Psoas muscle (tissue), 8 donors: ENCODE results near the gene SNRNP27. TPM values are rescaled to one million over a fixed set of nuclear protein-coding genes. Genes with fewer than 3 reads are reported as not detected.

Experiments used
- ATAC-seq, 4 donors: fragments of 200-7000 bp; cut with Tn5 transposase; one replicate each; pipeline ENCODE4 v1.9.1; 2020; ENCODE audit warnings: moderate library complexity in 3 of 4, mild to moderate bottlenecking in 2 of 4
- DNase-seq, 2 donors: peaks; one replicate each; pipeline ENCODE4 v3.0.0-alpha.2; 2020
- H3K27ac ChIP-seq: fragments of 200-600 bp; one replicate; pipeline ENCODE4 v1.8.0; 2022
- H3K27me3 ChIP-seq, 3 donors: fragments of 200-600 bp in 1 of 3; one replicate each; pipeline versions ENCODE4 v1.6.1 to v1.8.0; 2013 to 2022; ENCODE audit warnings: low read length in 2 of 3, mild to moderate bottlenecking in 2 of 3, moderate library complexity in 1 of 3; ENCODE audit not compliant: insufficient read depth in 3 of 3
- H3K36me3 ChIP-seq, 2 donors: fragments of 200-600 bp in 1 of 2; one replicate each; pipeline versions ENCODE4 v1.6.1 to v1.8.0; 2013 to 2022; ENCODE audit warnings: low read depth in 1 of 2, mild to moderate bottlenecking in 1 of 2, moderate library complexity in 1 of 2; ENCODE audit not compliant: insufficient read depth in 1 of 2
- H3K4me1 ChIP-seq: fragments of 200-600 bp; one replicate; pipeline ENCODE4 v1.8.0; 2022
- H3K4me3 ChIP-seq: fragments of 200-600 bp; one replicate; pipeline ENCODE4 v1.8.0; 2022; ENCODE audit warnings: mild to moderate bottlenecking
- H3K9me3 ChIP-seq: fragments of 200-600 bp; one replicate; pipeline ENCODE4 v1.8.0; 2022
- WGBS, 3 donors: extraction: QIAGEN DNeasy Blood & Tissue Kit; methylation state at CpG; one replicate each; pipeline versions ENCODE4 v1.1.6 to v1.1.7; 2013; 5-methylcytosine and 5-hydroxymethylcytosine counted together
- intact Hi-C, 2 donors: fragments of 100-400 bp; cut with DNase I; formaldehyde crosslinking; loops; one replicate each; pipeline versions ENCODE4 v1.11.0 to v1.14.2; 2022
- polyA plus RNA-seq, 3 donors: library from polyadenylated mRNA; stranded (reverse); fragments of 200-250 nt; gene quantifications; one replicate each; pipeline ENCODE4 v1.2.3, GENCODE V29; 2013
- total RNA-seq, 4 donors: library from RNA; stranded (reverse); fragmentation: NEBNext Ultra II Directional in 2 of 4; extraction: Animal tissue kit (Norgen Biotek cat#: 25700) in 2 of 4; gene quantifications; one replicate each; pipeline versions ENCODE4 v1.2.1 to v1.2.4, GENCODE V29; 2021 to 2023
- TF ChIP-seq, protein P1 (sequence below): fragments of 200-600 bp; IDR thresholded peaks from one replicate; pipeline ENCODE4 v1.8.0; 2022; ENCODE audit warnings: antibody characterized with exemption
- donor health status: healthy with polysubstance abuse.
- donor health status: DM: no; HTN: no; CAD: no; lungs with moderate emphysema.
- donor health status: Bipolar disorder and iron deficiency.
- donor health status: healthy.
- donor health status: DM: yes; HTN: yes; CAD: no.
- donor health status: DM: no; HTN: no; CAD: no.
- donor health status: DM: no; HTN: no; CAD: no.
- donor health status: DM: yes; HTN: yes; CAD: no.

The SNRNP27 gene
- total and polyA plus RNA-seq, 7 donors: 75.9 to 215 (median 83.3) TPM

DNA sequence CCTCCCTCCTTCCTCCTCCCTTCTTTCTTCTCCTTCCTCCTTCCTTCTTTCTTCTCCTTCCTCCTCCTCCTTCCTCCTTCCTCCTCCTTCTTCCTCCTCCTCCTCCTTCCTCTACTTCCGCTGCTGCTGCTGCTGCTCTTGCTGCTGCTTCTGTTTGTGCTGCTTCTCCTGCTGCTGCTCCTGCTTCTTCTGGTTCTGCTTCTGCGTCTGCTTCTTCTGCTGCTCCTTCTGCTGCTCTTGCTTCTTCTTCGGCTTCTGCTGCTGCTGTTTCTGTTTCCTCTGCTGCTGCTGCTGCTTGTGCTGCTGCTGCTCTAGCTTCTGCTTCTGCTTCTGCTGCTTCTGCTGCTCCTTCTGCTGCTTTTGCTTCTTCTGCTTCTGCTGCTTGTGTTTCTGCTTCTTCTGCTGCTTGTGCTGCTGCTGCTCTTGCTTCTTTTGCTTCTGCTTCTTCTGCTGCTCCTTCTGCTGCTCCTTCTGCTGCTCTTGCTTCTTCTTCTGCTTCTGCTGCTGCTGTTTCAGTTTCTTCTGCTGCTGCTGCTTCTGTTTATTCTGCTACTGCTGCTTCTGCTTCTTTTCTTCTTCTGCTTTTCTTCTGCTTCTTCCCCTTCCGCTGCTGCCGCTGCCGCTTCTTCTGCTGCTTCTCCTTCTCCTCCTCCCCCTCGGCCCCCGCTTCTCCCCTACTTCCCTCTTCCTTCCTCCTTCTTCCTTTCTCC, 8.6 kb downstream of the SNRNP27 start:
- H3K4me3 ChIP-seq: no peak overlapping the region
- intact Hi-C loops: no loop called here
- H3K27me3 ChIP-seq: no peaks in the 10 kb centered on the region
- WGBS, 3 donors: 69 to 75% (median 72%) methylated on average over 8 of the region's 8 CpGs
- no peak overlapping the region for H3K27ac ChIP-seq
- peaks cover 11 to 92% of the 10 kb centered on the region in 2 donors for H3K36me3 ChIP-seq
- DNase-seq (peak in 1 of 2 donors; percentile 19), ATAC-seq (no peak)
- peaks cover 3% of the 10 kb centered on the region for H3K4me1 ChIP-seq
- TF ChIP-seq, protein P1, sequence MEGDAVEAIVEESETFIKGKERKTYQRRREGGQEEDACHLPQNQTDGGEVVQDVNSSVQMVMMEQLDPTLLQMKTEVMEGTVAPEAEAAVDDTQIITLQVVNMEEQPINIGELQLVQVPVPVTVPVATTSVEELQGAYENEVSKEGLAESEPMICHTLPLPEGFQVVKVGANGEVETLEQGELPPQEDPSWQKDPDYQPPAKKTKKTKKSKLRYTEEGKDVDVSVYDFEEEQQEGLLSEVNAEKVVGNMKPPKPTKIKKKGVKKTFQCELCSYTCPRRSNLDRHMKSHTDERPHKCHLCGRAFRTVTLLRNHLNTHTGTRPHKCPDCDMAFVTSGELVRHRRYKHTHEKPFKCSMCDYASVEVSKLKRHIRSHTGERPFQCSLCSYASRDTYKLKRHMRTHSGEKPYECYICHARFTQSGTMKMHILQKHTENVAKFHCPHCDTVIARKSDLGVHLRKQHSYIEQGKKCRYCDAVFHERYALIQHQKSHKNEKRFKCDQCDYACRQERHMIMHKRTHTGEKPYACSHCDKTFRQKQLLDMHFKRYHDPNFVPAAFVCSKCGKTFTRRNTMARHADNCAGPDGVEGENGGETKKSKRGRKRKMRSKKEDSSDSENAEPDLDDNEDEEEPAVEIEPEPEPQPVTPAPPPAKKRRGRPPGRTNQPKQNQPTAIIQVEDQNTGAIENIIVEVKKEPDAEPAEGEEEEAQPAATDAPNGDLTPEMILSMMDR: no peak
- H3K9me3 ChIP-seq: no peaks in the 10 kb centered on the region

DNA sequence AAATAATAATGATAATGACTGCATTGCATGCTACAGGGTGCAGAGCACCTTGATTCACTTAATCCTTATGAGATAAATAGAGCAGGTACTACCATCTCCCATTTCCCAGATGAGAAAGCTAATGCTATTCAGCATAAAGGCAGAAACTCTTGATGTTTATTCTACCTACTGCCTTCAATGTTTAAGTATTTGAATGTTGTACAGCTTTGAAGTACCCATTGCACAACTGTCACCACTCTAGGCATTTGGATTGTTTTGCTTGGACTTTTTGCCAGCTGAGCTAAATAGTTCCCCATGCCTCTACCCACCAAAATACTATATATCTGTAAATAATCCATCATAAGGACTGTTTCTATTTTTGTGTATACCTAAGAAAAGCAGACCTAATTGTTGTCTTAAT, 13.5 kb downstream of the SNRNP27 start:
- intact Hi-C loops: no loop called here
- ATAC-seq: no peak
- TF ChIP-seq, protein P1: no peak

DNA sequence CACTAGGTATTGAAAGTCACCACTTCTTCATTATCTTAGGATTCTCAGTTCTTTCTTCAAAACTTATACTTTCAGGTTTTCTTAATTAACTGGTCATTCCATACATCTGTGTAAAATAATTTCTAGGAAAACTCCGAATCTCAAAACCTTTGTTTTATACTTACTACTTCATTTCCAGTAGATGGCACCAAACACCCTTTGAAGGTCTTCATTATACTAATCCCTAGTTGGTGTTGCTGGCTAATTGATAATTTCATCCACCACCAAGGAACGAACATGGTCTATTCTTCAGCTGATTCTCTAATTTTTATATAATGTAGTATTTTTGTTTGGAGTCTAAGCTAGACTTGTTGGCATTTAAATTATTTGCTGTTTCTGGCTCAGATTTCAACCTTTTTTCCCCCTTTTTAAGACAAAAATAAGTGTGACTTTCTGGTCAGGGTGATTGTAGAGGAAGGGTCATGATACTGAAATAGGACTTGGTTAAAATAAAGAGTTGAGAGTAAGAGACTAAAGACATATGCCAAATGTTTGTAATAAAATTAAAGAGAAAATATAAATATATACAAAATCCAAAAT, 18.3 kb downstream of the SNRNP27 start:
- peak overlapping the region; percentile 98 for H3K27ac ChIP-seq
- ATAC-seq: no peak
- H3K4me1 ChIP-seq: peaks cover 19% of the 10 kb centered on the region
- TF ChIP-seq, protein P1: peak; percentile 71
- no peaks in the 10 kb centered on the region for H3K27me3 ChIP-seq
- intact Hi-C loops: loop anchor here (5.0 kb wide), 6 partner anchors 155 to 390 kb away; partner anchors contain the start of genes FAM136A (in 2 of the 2), C2orf42 (in 1 of the 2) and PCBP1 (in 1 of the 2)
- H3K36me3 ChIP-seq: peaks cover 0 to 57% of the 10 kb centered on the region in 2 donors
- no peaks in the 10 kb centered on the region for H3K9me3 ChIP-seq
- DNase-seq: no peak
- no peak overlapping the region for H3K4me3 ChIP-seq
- WGBS, 3 donors: 1 to 8% (median 2%) methylated on average over 2 of the region's 2 CpGs

More for the DNA sequence above, 13.5 kb downstream of the SNRNP27 start:
- H3K4me3 ChIP-seq: no peak overlapping the region
- H3K36me3 ChIP-seq: peaks cover 3 to 87% of the 10 kb centered on the region in 2 donors
- no peak for DNase-seq
- peaks cover 5% of the 10 kb centered on the region for H3K4me1 ChIP-seq
- no peaks in the 10 kb centered on the region for H3K27me3 ChIP-seq
- no peak overlapping the region for H3K27ac ChIP-seq
- no peaks in the 10 kb centered on the region for H3K9me3 ChIP-seq

DNA sequence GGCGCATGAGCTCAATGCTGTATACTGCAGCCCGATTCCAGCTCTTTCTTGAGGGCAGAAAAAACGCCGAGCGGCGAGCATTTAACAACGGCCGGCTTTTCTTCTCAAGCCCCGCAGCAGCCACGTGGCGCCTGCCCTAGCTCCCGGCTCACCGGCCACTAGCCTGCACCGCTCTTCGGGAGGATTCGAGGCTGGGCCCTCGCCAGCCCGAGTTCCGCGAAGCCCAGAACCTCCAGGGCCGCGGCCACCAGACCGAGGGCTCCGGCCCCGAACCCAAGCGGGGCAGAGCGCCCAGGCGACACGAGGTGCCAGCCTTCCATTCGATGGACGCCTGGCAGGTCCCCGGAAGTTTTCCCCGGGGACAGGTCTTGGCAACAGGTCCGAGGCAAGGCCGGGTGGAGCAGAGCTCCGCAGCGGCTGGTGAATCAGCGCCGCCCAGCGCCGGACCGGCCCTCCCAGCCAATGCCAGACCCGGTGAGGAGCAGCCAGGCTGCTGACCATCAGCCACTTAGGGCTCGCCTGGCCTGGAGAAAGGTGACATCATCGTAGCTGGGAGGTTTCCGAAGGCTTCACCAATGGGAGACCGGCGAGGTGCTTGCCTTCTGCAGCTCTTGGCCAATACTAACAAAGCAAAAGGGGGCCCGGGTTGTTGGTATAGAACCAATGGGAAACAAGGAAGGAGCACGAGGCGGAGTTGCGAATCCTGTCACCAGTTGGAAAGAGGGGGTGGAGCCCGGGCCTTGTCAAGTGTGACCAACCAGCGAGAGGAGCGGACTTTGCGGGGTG, 20.6 kb downstream of the SNRNP27 start:
- intact Hi-C loops: loop anchor here (1.0 to 5.0 kb wide), 9 partner anchors 153 to 388 kb away; partner anchors contain the start of genes FAM136A (in 2 of the 2), C2orf42 (in 1 of the 2) and PCBP1 (in 1 of the 2)
- peak overlapping the region; percentile 77 for H3K4me3 ChIP-seq
- peak overlapping the region; percentile 98 for H3K27ac ChIP-seq
- ATAC-seq: peak; percentile 88 to 94 (median 91)
- H3K27me3 ChIP-seq: no peaks in the 10 kb centered on the region
- H3K9me3 ChIP-seq: no peaks in the 10 kb centered on the region
- TF ChIP-seq, protein P1: no peak
- peak; percentile 100 for DNase-seq
- WGBS, 3 donors: 0% methylated on average over 51 to 56 of the region's 56 CpGs
- H3K4me1 ChIP-seq: peaks cover 38% of the 10 kb centered on the region
- H3K36me3 ChIP-seq: peaks cover 0 to 57% of the 10 kb centered on the region in 2 donors
